Lower lobe of right lung (tissue), 2 donors: ENCODE data around the gene KRTAP10-4. TPM values are rescaled to one million over a fixed set of nuclear protein-coding genes. Genes with fewer than 3 reads are reported as not detected.

ENCODE experiments used
- ATAC-seq, 2 donors: fragments of 200-7000 bp; cut with Tn5 transposase; one replicate each; pipeline ENCODE4 v1.9.1; 2020 to 2022; ENCODE audit warnings: mild to moderate bottlenecking in 2 of 2, moderate library complexity in 2 of 2
- DNase-seq: peaks from one replicate; pipeline ENCODE4 v3.0.0-alpha.2; 2020
- H3K27ac ChIP-seq: fragments of 200-600 bp; one replicate; pipeline ENCODE4 v1.8.0; 2022
- H3K27me3 ChIP-seq: fragments of 200-600 bp; one replicate; pipeline ENCODE4 v1.8.0; 2022; ENCODE audit warnings: low read depth
- H3K36me3 ChIP-seq: fragments of 200-600 bp; one replicate; pipeline ENCODE4 v1.8.0; 2022; ENCODE audit warnings: mild to moderate bottlenecking
- H3K4me1 ChIP-seq: fragments of 200-600 bp; one replicate; pipeline ENCODE4 v1.8.0; 2022
- H3K4me3 ChIP-seq: fragments of 200-600 bp; one replicate; pipeline ENCODE4 v1.8.0; 2022; ENCODE audit warnings: mild to moderate bottlenecking
- H3K9me3 ChIP-seq: fragments of 200-600 bp; one replicate; pipeline ENCODE4 v1.8.0; 2022
- intact Hi-C: fragments of 100-400 bp; cut with DNase I; formaldehyde crosslinking; loops from one replicate; pipeline ENCODE4 v1.11.0; 2022
- total RNA-seq: library from RNA; stranded (reverse); fragmentation: NEBNext Ultra II Directional; extraction: Animal tissue kit (Norgen Biotek cat#: 25700); gene quantifications from one replicate; pipeline ENCODE4 v1.2.1, GENCODE V29; 2021
- TF ChIP-seq, protein P1 (sequence below): fragments of 200-600 bp; IDR thresholded peaks from one replicate; pipeline ENCODE4 v1.8.0; 2022; ENCODE audit warnings: antibody characterized with exemption, mild to moderate bottlenecking
- donor health status: DM: no; HTN: yes; CAD: no; lungs with severe emphysema.

Gene KRTAP10-4
- total RNA-seq, 1 donor from 2014 or later, result not detected

DNA sequence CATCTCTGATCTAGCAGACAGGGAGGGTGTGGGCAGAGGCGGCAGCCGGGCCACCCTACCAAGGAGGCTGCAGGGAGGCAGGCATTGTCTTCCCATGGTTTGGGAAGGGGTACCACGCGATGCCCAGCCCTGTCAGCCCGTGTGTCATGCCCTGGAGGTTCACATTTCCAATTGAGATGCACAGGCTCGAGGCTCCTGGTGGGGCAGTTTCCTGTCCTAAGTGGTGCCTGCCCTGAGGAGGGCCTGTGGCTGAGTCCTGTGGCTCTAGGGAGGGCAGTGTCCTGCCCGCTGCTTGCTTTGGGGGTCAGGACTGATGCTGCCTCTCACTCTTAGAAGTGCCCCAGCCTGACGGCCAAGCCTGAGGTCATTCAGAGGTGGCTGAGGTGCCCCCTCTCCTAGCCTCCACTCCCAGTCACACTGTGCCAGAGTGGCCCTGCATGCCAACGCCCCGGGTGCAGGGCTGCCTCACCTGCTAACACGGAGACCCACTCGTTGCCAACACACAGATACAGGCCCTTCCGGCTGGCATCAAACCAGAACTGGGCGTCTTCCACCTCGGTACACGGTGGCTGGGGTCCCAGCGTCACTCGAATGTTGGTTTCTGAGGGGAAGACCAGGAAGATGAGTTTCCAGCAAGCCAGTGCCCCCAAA, 45.4 kb upstream of the KRTAP10-4 start:
- peak; percentile 34 for DNase-seq

DNA sequence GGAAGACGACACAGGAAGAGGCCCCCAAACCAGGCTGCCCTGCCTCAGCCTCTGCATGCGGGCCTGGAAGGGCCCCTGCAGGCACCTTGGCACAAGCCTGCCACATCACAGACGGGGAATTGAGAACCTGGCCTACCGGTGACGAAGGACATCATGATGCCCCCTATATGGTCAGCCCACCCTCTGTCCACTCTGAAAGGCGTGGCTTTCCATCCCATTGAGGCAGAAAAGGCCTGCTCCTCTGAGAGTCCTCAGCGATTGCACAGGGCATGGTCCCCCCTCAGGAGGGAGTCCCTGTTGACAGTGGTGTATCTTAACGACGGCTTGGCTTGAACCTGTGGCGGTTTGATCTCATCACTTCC, 44.9 kb upstream of the KRTAP10-4 start:
- DNase-seq (no peak), ATAC-seq (no peak)
- Histone ChIP-seq H3K36me3 (no peaks in the 10 kb centered on the region), H3K27ac (no peak overlapping the region), H3K4me3 (no peak overlapping the region), H3K27me3 (no peaks in the 10 kb centered on the region), H3K4me1 (no peaks in the 10 kb centered on the region), H3K9me3 (no peaks in the 10 kb centered on the region)
- intact Hi-C loops, result no loop called here
- TF ChIP-seq, protein P1, sequence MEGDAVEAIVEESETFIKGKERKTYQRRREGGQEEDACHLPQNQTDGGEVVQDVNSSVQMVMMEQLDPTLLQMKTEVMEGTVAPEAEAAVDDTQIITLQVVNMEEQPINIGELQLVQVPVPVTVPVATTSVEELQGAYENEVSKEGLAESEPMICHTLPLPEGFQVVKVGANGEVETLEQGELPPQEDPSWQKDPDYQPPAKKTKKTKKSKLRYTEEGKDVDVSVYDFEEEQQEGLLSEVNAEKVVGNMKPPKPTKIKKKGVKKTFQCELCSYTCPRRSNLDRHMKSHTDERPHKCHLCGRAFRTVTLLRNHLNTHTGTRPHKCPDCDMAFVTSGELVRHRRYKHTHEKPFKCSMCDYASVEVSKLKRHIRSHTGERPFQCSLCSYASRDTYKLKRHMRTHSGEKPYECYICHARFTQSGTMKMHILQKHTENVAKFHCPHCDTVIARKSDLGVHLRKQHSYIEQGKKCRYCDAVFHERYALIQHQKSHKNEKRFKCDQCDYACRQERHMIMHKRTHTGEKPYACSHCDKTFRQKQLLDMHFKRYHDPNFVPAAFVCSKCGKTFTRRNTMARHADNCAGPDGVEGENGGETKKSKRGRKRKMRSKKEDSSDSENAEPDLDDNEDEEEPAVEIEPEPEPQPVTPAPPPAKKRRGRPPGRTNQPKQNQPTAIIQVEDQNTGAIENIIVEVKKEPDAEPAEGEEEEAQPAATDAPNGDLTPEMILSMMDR, result no peak

More for the DNA sequence above, 45.4 kb upstream of the KRTAP10-4 start:
- H3K27me3 ChIP-seq, result no peaks in the 10 kb centered on the region
- no peaks in the 10 kb centered on the region for H3K9me3 ChIP-seq
- intact Hi-C loops, result no loop called here
- H3K4me3 ChIP-seq, result no peak overlapping the region
- H3K36me3 ChIP-seq, result no peaks in the 10 kb centered on the region
- H3K4me1 ChIP-seq, result no peaks in the 10 kb centered on the region
- no peak overlapping the region for H3K27ac ChIP-seq
- ATAC-seq, result no peak
- TF ChIP-seq, protein P1, result no peak

DNA sequence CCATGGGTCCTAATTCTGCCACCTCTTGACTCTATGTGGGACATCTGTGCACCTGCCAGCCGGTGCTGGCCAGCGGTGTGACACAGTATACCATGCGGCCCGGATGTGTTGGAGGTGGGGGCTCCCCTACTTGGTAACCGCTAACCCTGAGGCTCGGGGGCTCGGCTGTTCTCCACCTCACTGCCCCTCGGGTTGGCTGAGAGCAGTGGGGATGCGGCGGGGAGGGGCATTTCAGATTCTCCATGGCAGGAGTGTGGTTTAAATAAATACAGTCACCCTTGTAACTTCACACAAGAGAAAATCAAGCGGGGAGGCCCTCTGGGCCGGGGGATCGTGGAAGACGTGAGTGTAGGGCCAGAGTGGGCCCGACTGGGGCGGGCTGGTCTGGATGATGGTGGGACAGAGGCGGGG, 44.5 kb upstream of the KRTAP10-4 start:
- Histone ChIP-seq H3K27ac (no peak overlapping the region), H3K27me3 (no peaks in the 10 kb centered on the region), H3K4me1 (no peaks in the 10 kb centered on the region), H3K4me3 (no peak overlapping the region), H3K9me3 (no peaks in the 10 kb centered on the region), H3K36me3 (no peaks in the 10 kb centered on the region)
- DNase-seq (no peak), ATAC-seq (no peak)
- TF ChIP-seq, protein P1, result no peak
- intact Hi-C loops, result no loop called here

DNA sequence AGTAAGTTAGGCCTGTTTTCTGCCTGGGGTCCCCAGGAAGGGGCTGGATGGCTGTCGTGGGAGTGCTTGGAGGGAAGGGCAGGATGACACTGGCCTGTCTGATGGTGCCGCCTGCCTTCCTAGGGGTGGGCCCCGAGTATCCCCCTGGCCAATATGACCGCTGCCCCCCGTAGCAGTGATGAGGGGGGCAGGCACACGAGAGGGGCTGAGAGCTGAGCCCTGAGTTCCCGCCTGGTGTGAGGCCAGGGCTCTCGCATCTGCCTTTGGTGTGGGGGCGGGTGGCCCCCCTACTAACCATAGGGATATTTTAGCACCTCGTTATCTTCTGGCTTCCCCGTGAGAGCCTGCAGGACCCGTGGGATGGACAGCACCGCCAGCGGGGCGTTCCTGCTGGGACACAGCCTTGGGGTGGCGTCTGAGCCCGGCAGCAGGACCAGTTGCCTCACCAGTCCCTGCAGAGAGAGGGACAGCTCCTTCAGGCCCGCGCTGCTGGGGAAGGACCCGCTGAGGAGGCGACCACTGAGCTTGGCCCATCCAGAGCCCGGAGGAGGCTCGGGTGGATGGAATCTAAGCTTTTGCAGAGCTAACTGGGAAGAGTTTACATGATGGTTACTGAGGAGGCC, 43.9 kb upstream of the KRTAP10-4 start:
- Histone ChIP-seq H3K27me3 (no peaks in the 10 kb centered on the region), H3K9me3 (no peaks in the 10 kb centered on the region), H3K27ac (no peak overlapping the region), H3K36me3 (no peaks in the 10 kb centered on the region), H3K4me1 (no peaks in the 10 kb centered on the region), H3K4me3 (no peak overlapping the region)
- TF ChIP-seq, protein P1, result no peak
- ATAC-seq, result no peak
- intact Hi-C loops, result no loop called here
- DNase-seq, result no peak

DNA sequence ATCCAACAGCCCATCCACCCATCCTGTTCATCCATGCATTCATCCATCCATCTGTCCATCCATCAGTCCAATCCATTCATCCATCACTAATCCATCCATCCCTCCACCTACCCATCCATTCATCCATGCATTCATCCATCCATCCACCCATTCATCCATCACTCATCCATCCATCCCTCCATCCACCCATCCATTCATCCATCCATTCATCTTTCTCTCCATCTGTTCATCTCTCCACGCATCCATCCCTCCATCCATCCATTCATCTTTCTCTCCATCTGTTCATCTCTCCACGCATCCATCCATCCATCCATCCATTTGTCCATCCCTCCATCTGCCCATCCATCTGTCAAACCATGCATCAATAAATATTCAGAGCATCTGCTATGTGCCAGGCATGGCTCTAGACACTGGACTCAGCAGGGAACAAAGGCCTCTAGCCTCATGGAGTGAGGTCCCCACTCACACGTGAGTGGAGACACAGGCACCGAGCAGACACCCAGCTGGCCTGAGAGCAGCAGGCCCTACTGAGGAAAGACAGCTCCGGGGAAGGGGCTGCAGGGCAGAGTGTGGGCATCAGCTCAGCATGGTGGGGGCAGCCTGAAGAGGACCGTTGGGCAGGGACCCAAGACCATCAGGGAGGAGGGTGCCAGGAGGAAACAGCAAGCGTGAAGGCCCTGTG, 43.2 kb upstream of the KRTAP10-4 start:
- H3K36me3 ChIP-seq, result no peaks in the 10 kb centered on the region
- H3K27ac ChIP-seq, result no peak overlapping the region
- ATAC-seq (no peak), DNase-seq (no peak)
- no peaks in the 10 kb centered on the region for H3K4me1 ChIP-seq
- no peaks in the 10 kb centered on the region for H3K27me3 ChIP-seq
- no peaks in the 10 kb centered on the region for H3K9me3 ChIP-seq
- intact Hi-C loops, result no loop called here
- TF ChIP-seq, protein P1, result no peak
- H3K4me3 ChIP-seq, result no peak overlapping the region
